ENCODE measurements around the gene SCAP. TPM values are rescaled to one million over a fixed set of nuclear protein-coding genes. Genes with fewer than 3 reads are reported as not detected.

The SCAP gene
- total RNA-seq, 2 experiments from 2014 or later = 31.6 to 34.7 TPM

Other genes starting within 250 kb of the SCAP start
- gene KIF9, start 193.1 kb downstream of the SCAP start, total RNA-seq = 1 to 10 TPM; 4.5 to 4.9 TPM
- gene KLHL18, start 193.0 kb downstream of the SCAP start, total RNA-seq = 10 to 100 TPM; 20.7 to 21.6 TPM
- 10 to 100 TPM; 18.7 to 21.6 TPM for gene PTPN23, start 94.9 kb downstream of the SCAP start, total RNA-seq
- gene ELP6, start 37.8 kb upstream of the SCAP start, total RNA-seq = 10 to 100 TPM; 32.7 to 33.1 TPM
- under 1 TPM; 0.17 to 0.19 TPM for gene CSPG5, start 102.9 kb upstream of the SCAP start, total RNA-seq

All from activated naive CD4-positive, alpha-beta T cell treated with anti-CD3 and anti-CD28 coated beads for 36 hours (primary cell).